T-cell (primary cell): ENCODE results near the gene ITSN1. TPM values are rescaled to one million over a fixed set of nuclear protein-coding genes. Genes with fewer than 3 reads are reported as not detected.

Experiments used
- ATAC-seq, 4 experiments: fragments of 200-7000 bp in 3 of 4; fragments of 150-1000 bp in 1 of 4; cut with Tn5 transposase; replicated peaks in 1 of 4; 1 replicate in 3 of 4; 2 replicates in 1 of 4; pipeline ENCODE4 v1.10.0; 2021; ENCODE audit warnings: moderate library complexity in 3 of 4, mild to moderate bottlenecking in 2 of 4, moderate number of reproducible peaks in 1 of 4
- CTCF ChIA-PET, 2 donors: fragments of 300-600 bp; sonication (Branson Sonifier 250); formaldehyde crosslinking; loops; one replicate each; lab custom pipeline; 2022; ENCODE audit warnings: antibody characterized with exemption in 2 of 2; lab: Charles Lee
- POLR2A ChIA-PET, 2 donors: fragments of 300-600 bp; sonication (Branson Sonifier 250); formaldehyde crosslinking; loops; one replicate each; lab custom pipeline; 2022; ENCODE audit warnings: antibody characterized with exemption in 2 of 2; lab: Charles Lee
- DNase-seq, 35 experiments: peaks; one replicate each; pipeline versions ENCODE4 v3.0.0 to v3.0.0-alpha.2; 2013 to 2023
- H3K27ac ChIP-seq: one replicate; pipeline ENCODE4 v1.5.1; 2013; ENCODE audit warnings: low read length
- H3K27me3 ChIP-seq, 2 experiments: replicated peaks in 1 of 2; 1 replicate in 1 of 2; 2 replicates in 1 of 2; pipeline versions ENCODE4 v1.6.1 to v1.7.0; 2013; ENCODE audit warnings: low read length in 1 of 2, mixed read lengths in 1 of 2; ENCODE audit not compliant: control insufficient read depth in 2 of 2, insufficient read depth in 2 of 2; ENCODE audit errors: extremely low read depth in 1 of 2
- H3K36me3 ChIP-seq, 2 donors: 1 replicate in 1 of 2; 2 replicates in 1 of 2; pipeline versions ENCODE4 v1.6.1 to v1.7.0; 2013; ENCODE audit warnings: low read length in 1 of 2; ENCODE audit not compliant: control insufficient read depth in 2 of 2, insufficient read depth in 1 of 2; ENCODE audit errors: extremely low read depth in 1 of 2
- H3K4me1 ChIP-seq, 2 experiments: 1 replicate in 1 of 2; 2 replicates in 1 of 2; pipeline versions ENCODE4 v1.6.1 to v1.7.0; 2013; ENCODE audit warnings: low read length in 2 of 2, mixed read lengths in 1 of 2; ENCODE audit not compliant: insufficient read depth in 2 of 2, control insufficient read depth in 1 of 2; ENCODE audit errors: extremely low read depth in 1 of 2
- H3K4me3 ChIP-seq, 2 donors: 1 replicate in 1 of 2; 2 replicates in 1 of 2; pipeline versions ENCODE4 v1.5.1 to v1.7.0; 2013; ENCODE audit warnings: mild to moderate bottlenecking in 2 of 2, low read length in 1 of 2, moderate library complexity in 1 of 2; ENCODE audit not compliant: control insufficient read depth in 1 of 2; ENCODE audit errors: extremely low read depth in 1 of 2
- H3K9me3 ChIP-seq: 2 replicates; pipeline ENCODE4 v1.7.0; 2013
- H3K27ac Mint-ChIP-seq, 2 donors: one replicate each; pipeline ENCODE4 v1.8.0; 2020 to 2021; ENCODE audit warnings: mild to moderate bottlenecking in 2 of 2, mixed read lengths in 2 of 2
- H3K27me3 Mint-ChIP-seq, 2 donors: one replicate each; pipeline ENCODE4 v1.8.0; 2021 to 2022; ENCODE audit warnings: mixed read lengths in 2 of 2
- H3K36me3 Mint-ChIP-seq: one replicate; pipeline ENCODE4 v1.8.0; 2021; ENCODE audit warnings: mixed read lengths
- H3K4me1 Mint-ChIP-seq, 3 donors: one replicate each; pipeline ENCODE4 v1.8.0; 2020 to 2022; ENCODE audit warnings: mixed read lengths in 3 of 3, mild to moderate bottlenecking in 1 of 3
- H3K4me3 Mint-ChIP-seq, 3 donors: one replicate each; pipeline ENCODE4 v1.8.0; 2020 to 2022; ENCODE audit warnings: mild to moderate bottlenecking in 3 of 3, mixed read lengths in 3 of 3, moderate library complexity in 3 of 3
- H3K9me3 Mint-ChIP-seq, 3 donors: one replicate each; pipeline ENCODE4 v1.8.0; 2020 to 2022; ENCODE audit warnings: mixed read lengths in 3 of 3
- WGBS: methylation state at CpG from one replicate; pipeline ENCODE4 v1.1.5; 2013; ENCODE audit warnings: missing lambda C conversion rate; ENCODE audit not compliant: insufficient coverage; 5-methylcytosine and 5-hydroxymethylcytosine counted together
- total RNA-seq, 35 experiments: library from RNA in 6 of 35; stranded (reverse) in 6 of 35; fragments of 120-200 nt in 1 of 35; gene quantifications; one replicate each; pipeline versions ENCODE4 v1.2.1 to v1.2.4 and lab custom pipeline; 2013 to 2026

The ITSN1 gene
- total RNA-seq, 5 donors from 2014 or later (not counting 1 experiment from before 2014, with no cell fraction given), result 2.3 to 3.9 (median 3.0) TPM

DNA sequence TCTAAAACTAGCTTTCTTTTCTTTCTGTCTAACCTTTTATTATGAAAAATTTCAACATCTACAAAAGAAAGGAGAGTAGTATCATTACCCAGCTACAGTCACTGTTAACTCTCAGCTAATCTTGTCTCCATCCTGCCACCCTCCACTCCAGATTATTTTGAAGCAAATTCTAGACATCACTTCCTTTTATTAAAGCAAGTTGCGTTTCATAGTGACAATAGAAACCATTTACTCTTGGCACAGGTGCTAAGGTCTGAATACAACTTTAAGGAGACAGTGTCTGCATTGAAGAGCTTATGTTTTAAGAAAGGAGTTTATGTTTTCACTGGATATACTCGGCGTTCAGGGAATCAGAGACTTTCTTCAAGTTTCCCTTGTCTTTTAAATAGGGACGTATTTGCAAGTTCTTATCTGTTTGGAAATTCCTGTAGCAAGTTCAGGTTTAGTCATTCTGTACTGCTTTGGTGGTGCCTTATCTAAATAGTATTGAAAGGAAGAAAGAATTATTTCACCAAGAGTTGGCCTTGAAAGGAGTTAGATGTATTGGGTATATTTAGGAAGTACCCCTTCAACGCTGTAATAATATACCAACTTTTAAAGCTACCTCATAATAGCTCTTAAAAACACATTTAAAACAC is 42.7 kb downstream of the ITSN1 start:
- ChIA-PET CTCF (interaction anchor here (0.7 kb wide), 3 partner anchors 30 to 1583 kb away, joined by 3 to 6 read pairs (median 5); no protein-coding TSS in a partner anchor), POLR2A (no interaction called here)
- Histone ChIP-seq H3K4me1 (no peaks in the 10 kb centered on the region), H3K27ac (no peak overlapping the region), H3K9me3 (no peaks in the 10 kb centered on the region), H3K4me3 (no peak overlapping the region), H3K36me3 (no peaks in the 10 kb centered on the region), H3K27me3 (no peaks in the 10 kb centered on the region)
- ATAC-seq (no peak), DNase-seq (no peak)
- WGBS, result 96% methylated on average over 3 of the region's 5 CpGs
- Mint-ChIP-seq H3K36me3 (no peaks in the 10 kb centered on the region), H3K4me3 (no peak overlapping the region), H3K4me1 (no peaks in the 10 kb centered on the region), H3K27ac (no peak overlapping the region), H3K27me3 (peaks cover 4 to 11% of the 10 kb centered on the region in 2 donors), H3K9me3 (no peaks in the 10 kb centered on the region)

DNA sequence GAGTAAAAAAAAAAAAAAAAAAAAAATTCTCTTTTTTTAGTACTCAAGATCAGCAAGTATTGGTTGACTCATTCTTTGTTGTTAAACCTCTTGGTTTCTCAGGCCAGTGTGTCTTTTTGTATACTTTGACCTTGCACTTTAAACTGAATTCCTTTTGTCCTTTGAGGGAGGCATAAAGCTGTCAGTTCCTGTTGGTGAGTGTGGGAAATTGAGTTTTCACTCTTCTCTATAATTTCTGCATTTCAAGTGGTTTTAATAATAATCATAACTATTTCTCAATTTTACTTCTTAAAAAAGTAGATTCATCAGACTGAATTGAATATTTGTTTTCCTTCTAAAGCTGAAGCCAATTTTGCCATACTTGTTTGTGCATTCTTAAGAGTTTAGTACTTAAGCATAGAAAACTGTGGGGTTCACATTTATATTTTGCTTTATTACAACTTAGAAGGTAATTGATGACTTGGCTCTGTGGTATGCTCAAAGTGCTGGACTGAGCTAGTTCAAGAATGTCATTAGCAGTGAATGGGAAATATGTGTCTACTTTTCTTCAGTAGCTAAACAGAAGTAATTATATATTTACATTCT is 43.4 kb downstream of the ITSN1 start:
- H3K4me3 ChIP-seq, result no peak overlapping the region
- no peak overlapping the region for H3K27ac Mint-ChIP-seq
- H3K36me3 Mint-ChIP-seq, result no peaks in the 10 kb centered on the region
- no peaks in the 10 kb centered on the region for H3K4me1 Mint-ChIP-seq
- no peaks in the 10 kb centered on the region for H3K27me3 ChIP-seq
- H3K4me3 Mint-ChIP-seq, result no peak overlapping the region
- POLR2A ChIA-PET, result no interaction called here
- CTCF ChIA-PET, result interaction anchor here (0.7 kb wide), 3 partner anchors 29 to 1582 kb away, joined by 3 to 6 read pairs (median 5); no protein-coding TSS in a partner anchor
- DNase-seq (no peak), ATAC-seq (no peak)
- peaks cover 4 to 11% of the 10 kb centered on the region in 2 donors for H3K27me3 Mint-ChIP-seq
- H3K4me1 ChIP-seq, result no peaks in the 10 kb centered on the region
- H3K27ac ChIP-seq, result no peak overlapping the region
- no peaks in the 10 kb centered on the region for H3K9me3 Mint-ChIP-seq
- no peaks in the 10 kb centered on the region for H3K36me3 ChIP-seq
- H3K9me3 ChIP-seq, result no peaks in the 10 kb centered on the region

DNA sequence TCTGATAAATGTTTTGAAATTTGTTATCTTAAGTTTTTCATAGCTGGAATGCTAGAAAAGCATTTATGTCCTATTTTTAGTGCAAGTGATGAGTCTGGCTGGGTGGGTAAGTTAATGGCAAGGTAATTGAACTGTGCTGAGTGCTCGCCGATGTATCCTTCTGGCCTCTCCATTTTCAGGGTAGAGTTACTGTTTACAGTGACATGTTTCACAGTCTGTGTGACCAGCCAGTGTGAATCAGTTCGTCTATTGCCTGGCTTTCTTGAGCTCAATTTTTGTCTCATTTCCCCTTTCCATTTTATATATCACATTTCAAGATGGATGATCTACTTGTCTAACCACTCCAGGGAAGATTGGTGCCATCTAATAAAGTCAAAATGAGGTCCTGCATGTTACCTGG is 44.1 kb downstream of the ITSN1 start:
- H3K27me3 ChIP-seq, result no peaks in the 10 kb centered on the region
- H3K27ac ChIP-seq, result no peak overlapping the region
- no peaks in the 10 kb centered on the region for H3K36me3 ChIP-seq
- H3K4me1 ChIP-seq, result no peaks in the 10 kb centered on the region
- no peaks in the 10 kb centered on the region for H3K9me3 Mint-ChIP-seq
- no peak for ATAC-seq
- ChIA-PET CTCF (no interaction called here), POLR2A (no interaction called here)
- no peak overlapping the region for H3K4me3 Mint-ChIP-seq
- H3K27me3 Mint-ChIP-seq, result peaks cover 4 to 11% of the 10 kb centered on the region in 2 donors
- 100% methylated on average over 1 of the region's 3 CpGs for WGBS
- no peaks in the 10 kb centered on the region for H3K4me1 Mint-ChIP-seq
- no peak overlapping the region for H3K4me3 ChIP-seq
- H3K9me3 ChIP-seq, result no peaks in the 10 kb centered on the region
- no peaks in the 10 kb centered on the region for H3K36me3 Mint-ChIP-seq
- no peak for DNase-seq
- no peak overlapping the region for H3K27ac Mint-ChIP-seq

DNA sequence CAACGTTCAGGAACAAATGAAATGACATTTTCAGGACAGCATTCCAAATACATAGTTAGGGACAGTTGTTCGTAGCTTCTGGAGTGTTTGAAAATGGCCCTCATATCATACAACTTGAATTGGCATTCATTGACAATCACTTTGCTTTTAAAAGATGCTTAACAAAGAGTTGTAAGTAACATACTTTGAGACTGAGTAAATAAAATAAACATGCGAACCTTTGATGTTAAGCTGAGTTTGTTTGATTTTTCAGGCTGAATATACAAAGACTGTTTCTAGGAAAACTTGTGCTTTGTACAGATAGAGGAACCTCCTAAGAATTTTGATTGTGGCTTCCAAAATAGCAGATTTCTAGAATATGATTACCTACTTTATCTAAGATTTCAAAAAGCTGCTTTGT is 45.3 kb downstream of the ITSN1 start:
- Mint-ChIP-seq H3K4me1 (no peaks in the 10 kb centered on the region), H3K36me3 (no peaks in the 10 kb centered on the region), H3K4me3 (no peak overlapping the region), H3K27ac (no peak overlapping the region), H3K9me3 (no peaks in the 10 kb centered on the region), H3K27me3 (peaks cover 4 to 11% of the 10 kb centered on the region in 2 donors)
- no CpG with 5 or more reads among the region's 3 CpGs for WGBS
- POLR2A ChIA-PET, result no interaction called here
- Histone ChIP-seq H3K27me3 (no peaks in the 10 kb centered on the region), H3K36me3 (no peaks in the 10 kb centered on the region), H3K9me3 (no peaks in the 10 kb centered on the region), H3K4me1 (no peaks in the 10 kb centered on the region), H3K4me3 (no peak overlapping the region), H3K27ac (no peak overlapping the region)
- DNase-seq (no peak), ATAC-seq (no peak)
- CTCF ChIA-PET, result no interaction called here

DNA sequence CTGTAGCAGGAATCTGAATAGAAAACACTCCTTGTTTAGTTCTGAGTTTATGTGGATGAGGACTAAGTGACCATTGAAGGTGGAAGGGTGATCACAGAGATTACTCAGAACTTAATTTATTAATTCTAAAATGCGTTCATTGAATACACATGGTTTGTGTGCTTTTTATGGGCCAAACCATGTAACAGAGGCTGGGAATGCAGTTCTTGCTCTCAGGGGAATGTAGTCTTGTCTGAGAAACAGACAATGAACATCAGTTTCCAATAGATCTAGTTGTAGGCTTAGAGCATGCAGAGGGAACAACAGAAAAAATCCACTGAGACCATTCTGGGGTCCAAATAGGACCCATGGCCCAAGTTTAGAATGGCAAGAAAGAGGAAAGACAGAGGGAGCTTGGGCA is 46.1 kb downstream of the ITSN1 start:
- ChIA-PET CTCF (no interaction called here), POLR2A (no interaction called here)
- H3K27ac ChIP-seq, result no peak overlapping the region
- H3K4me1 ChIP-seq, result no peaks in the 10 kb centered on the region
- ATAC-seq (no peak), DNase-seq (no peak)
- Mint-ChIP-seq H3K27me3 (peaks cover 4 to 11% of the 10 kb centered on the region in 2 donors), H3K27ac (no peak overlapping the region), H3K4me3 (no peak overlapping the region), H3K4me1 (no peaks in the 10 kb centered on the region), H3K36me3 (no peaks in the 10 kb centered on the region), H3K9me3 (no peaks in the 10 kb centered on the region)
- WGBS, result no CpG with 5 or more reads among the region's 1 CpG
- no peaks in the 10 kb centered on the region for H3K36me3 ChIP-seq
- H3K9me3 ChIP-seq, result no peaks in the 10 kb centered on the region
- no peak overlapping the region for H3K4me3 ChIP-seq
- no peaks in the 10 kb centered on the region for H3K27me3 ChIP-seq

DNA sequence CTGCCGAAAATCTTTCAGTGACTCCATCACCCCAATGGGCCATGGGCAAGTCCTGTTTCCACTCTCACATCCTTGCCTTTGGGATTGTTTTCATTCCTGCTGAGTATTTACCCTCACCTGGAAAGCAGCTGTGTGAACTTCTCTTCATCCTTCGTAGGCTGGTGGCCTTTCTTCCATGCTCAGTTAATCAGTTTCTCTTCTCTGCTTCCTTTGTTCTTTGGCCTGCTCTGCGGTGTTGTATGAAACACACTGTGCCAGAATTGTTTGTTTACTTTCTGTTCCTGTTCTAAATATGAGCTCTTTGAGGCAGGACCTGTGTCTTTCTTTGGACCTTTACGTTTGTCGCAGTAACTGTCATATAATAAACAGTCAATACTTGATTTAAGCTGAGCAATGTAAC is 48.6 kb downstream of the ITSN1 start:
- Mint-ChIP-seq H3K27me3 (peaks cover 0 to 3% of the 10 kb centered on the region in 2 donors), H3K4me1 (no peaks in the 10 kb centered on the region), H3K4me3 (no peak overlapping the region), H3K9me3 (no peaks in the 10 kb centered on the region), H3K27ac (no peak overlapping the region), H3K36me3 (no peaks in the 10 kb centered on the region)
- Histone ChIP-seq H3K4me1 (no peaks in the 10 kb centered on the region), H3K27me3 (no peaks in the 10 kb centered on the region), H3K4me3 (no peak overlapping the region), H3K9me3 (no peaks in the 10 kb centered on the region), H3K27ac (no peak overlapping the region), H3K36me3 (no peaks in the 10 kb centered on the region)
- ChIA-PET CTCF (interaction anchor here in 1 of 2 donors (0.5 kb wide), 1 partner anchor 1431 kb away, joined by 4 read pairs; no protein-coding TSS in a partner anchor), POLR2A (interaction anchor here (0.5 to 0.9 kb wide), 2 partner anchors 22 to 123 kb away, joined by 4 read pairs; no protein-coding TSS in a partner anchor)
- WGBS, result 80% methylated on average over 2 of the region's 5 CpGs
- ATAC-seq, result no peak
- DNase-seq, result no peak
